SK-N-SH (cell line): Measurements from ENCODE around the gene APBB1IP. TPM values are rescaled to one million over a fixed set of nuclear protein-coding genes. Genes with fewer than 3 reads are reported as not detected.

ENCODE experiments used
- CTCF ChIA-PET: fragments of 300-600, 350-600 bp; formaldehyde crosslinking; extraction: SDS; loops from one replicate; lab custom pipeline; 2021; lab: Yijun Ruan, JAX
- POLR2A ChIA-PET: fragments of 350-600 bp; sonication (Branson Sonifier 250); formaldehyde crosslinking; extraction: SDS; loops from one replicate; lab custom pipeline; 2020; ENCODE audit warnings: antibody characterized with exemption, inconsistent platforms; lab: Yijun Ruan, JAX
- DNase-seq: peaks from one replicate; pipeline ENCODE4 v3.0.0; 2012
- H2AFZ ChIP-seq: fragments of 200-600 bp; sonication (generic); 2 replicates; pipeline ENCODE4 v1.8.1; 2016; ENCODE audit warnings: antibody characterized with exemption, mild to moderate bottlenecking, low read depth
- H3F3A ChIP-seq: fragments of 200-600 bp; sonication (generic); replicated peaks from 2 replicates; pipeline ENCODE3; 2016; ENCODE audit warnings: antibody characterized with exemption, mild to moderate bottlenecking; ENCODE audit not compliant: insufficient read depth
- H3K27ac ChIP-seq, 2 experiments: fragments of 200-500 bp in 1 of 2; fragments of 200-600 bp in 1 of 2; sonication (Bioruptor generic) in 1 of 2; sonication (generic), shearing (Covaris generic) in 1 of 2; 2 replicates each; pipeline versions ENCODE4 v1.5.1 to v1.6.1; 2014 to 2016; ENCODE audit warnings: low read depth in 2 of 2, inconsistent platforms in 1 of 2, low read length in 1 of 2, mild to moderate bottlenecking in 1 of 2, mixed read lengths in 1 of 2
- H3K27me3 ChIP-seq: fragments of 200-600 bp; sonication (generic), shearing (Covaris generic); 2 replicates; pipeline ENCODE4 v1.6.1; 2016; ENCODE audit warnings: mixed run types; ENCODE audit not compliant: insufficient read depth
- H3K36me3 ChIP-seq, 2 experiments: fragments of 200-500 bp in 1 of 2; fragments of 200-600 bp in 1 of 2; sonication (Bioruptor generic) in 1 of 2; sonication (generic) in 1 of 2; replicated peaks in 1 of 2; 2 replicates each; pipeline versions ENCODE3 to v1.5.1; 2014 to 2016; ENCODE audit warnings: low read length in 1 of 2, mild to moderate bottlenecking in 1 of 2; ENCODE audit not compliant: insufficient read depth in 2 of 2, control insufficient read depth in 1 of 2
- H3K4me1 ChIP-seq, 2 experiments: fragments of 200-500 bp in 1 of 2; fragments of 200-600 bp in 1 of 2; sonication (Bioruptor generic) in 1 of 2; sonication (generic), shearing (Covaris generic) in 1 of 2; 2 replicates each; pipeline versions ENCODE4 v1.5.1 to v1.6.1; 2014 to 2016; ENCODE audit warnings: low read depth in 1 of 2, low read length in 1 of 2, mixed run types in 1 of 2; ENCODE audit not compliant: insufficient read depth in 2 of 2, control insufficient read depth in 1 of 2
- H3K4me2 ChIP-seq: fragments of 200-600 bp; sonication (generic), shearing (Covaris generic); 2 replicates; pipeline ENCODE4 v1.6.1; 2017; ENCODE audit warnings: mixed run types
- H3K4me3 ChIP-seq, 2 experiments: fragments of 200-500 bp in 1 of 2; fragments of 200-600 bp in 1 of 2; sonication (Bioruptor generic) in 1 of 2; sonication (generic), shearing (Covaris generic) in 1 of 2; 2 replicates each; pipeline versions ENCODE4 v1.5.1 to v1.8.1; 2014 to 2016; ENCODE audit warnings: low read depth in 2 of 2, inconsistent platforms in 1 of 2, low read length in 1 of 2, mild to moderate bottlenecking in 1 of 2, mixed read lengths in 1 of 2, moderate library complexity in 1 of 2
- H3K79me2 ChIP-seq: fragments of 200-600 bp; sonication (generic); 2 replicates; pipeline ENCODE4 v1.8.1; 2017; ENCODE audit warnings: mild to moderate bottlenecking; ENCODE audit not compliant: insufficient read depth
- H3K9ac ChIP-seq: fragments of 200-600 bp; sonication (generic); 2 replicates; pipeline ENCODE4 v1.6.1; 2017; ENCODE audit warnings: mixed run types
- H3K9me2 ChIP-seq: fragments of 200-600 bp; sonication (generic); 2 replicates; pipeline ENCODE4 v1.6.1; 2017; ENCODE audit warnings: mixed run types
- H3K9me3 ChIP-seq: fragments of 200-600 bp; sonication (generic); 2 replicates; pipeline ENCODE4 v1.6.1; 2017; ENCODE audit warnings: mixed run types, mild to moderate bottlenecking, moderate library complexity
- H4K20me1 ChIP-seq: fragments of 200-600 bp; sonication (generic); 2 replicates; pipeline ENCODE4 v1.6.1; 2017; ENCODE audit warnings: mild to moderate bottlenecking, mixed run types; ENCODE audit not compliant: insufficient read depth
- ELF1 ChIP-seq: IDR thresholded peaks from 2 replicates; pipeline ENCODE4 v1.4.0; 2012
- FOSL2 ChIP-seq: IDR thresholded peaks from 2 replicates; pipeline ENCODE4 v1.4.0; 2012; ENCODE audit warnings: low read depth, mild to moderate bottlenecking, moderate library complexity, borderline replicate concordance
- FOXJ3 ChIP-seq: sonication (generic); formaldehyde crosslinking; IDR thresholded peaks from 2 replicates; pipeline ENCODE4 v1.5.1; 2020; ENCODE audit warnings: mild to moderate bottlenecking, missing genetic modification reagents
- FOXM1 ChIP-seq: IDR thresholded peaks from 2 replicates; pipeline ENCODE4 v1.4.0; 2012; ENCODE audit warnings: low read depth, mild to moderate bottlenecking
- GABPA ChIP-seq: IDR thresholded peaks from 2 replicates; pipeline ENCODE4 v1.4.0; 2012; ENCODE audit warnings: low read depth, mild to moderate bottlenecking
- IRF3 ChIP-seq: fragments of 150-350 bp; IDR thresholded peaks from 2 replicates; pipeline ENCODE4 v1.6.1; 2016; ENCODE audit warnings: mild to moderate bottlenecking, low read depth, low read length
- MEF2A ChIP-seq: IDR thresholded peaks from 2 replicates; pipeline ENCODE4 v1.4.0; 2012; ENCODE audit warnings: low read depth, borderline replicate concordance
- NRF1 ChIP-seq: IDR thresholded peaks from 2 replicates; pipeline ENCODE4 v1.6.1; 2012; ENCODE audit warnings: low read depth, mild to moderate bottlenecking, low read length
- RAD21 ChIP-seq: IDR thresholded peaks from 2 replicates; pipeline ENCODE4 v1.6.1; 2012; ENCODE audit warnings: mild to moderate bottlenecking, low read length
- RCOR1 ChIP-seq: fragments of 150-350 bp; IDR thresholded peaks from 2 replicates; pipeline ENCODE4 v1.6.1; 2017; ENCODE audit warnings: antibody characterized with exemption, low read length
- REST ChIP-seq: IDR thresholded peaks from 2 replicates; pipeline ENCODE4 v1.6.1; 2012; ENCODE audit warnings: mild to moderate bottlenecking, low read depth, low read length, moderate library complexity
- RXRA ChIP-seq: IDR thresholded peaks from 2 replicates; pipeline ENCODE4 v1.4.0; 2012; ENCODE audit warnings: low read depth, mild to moderate bottlenecking, borderline replicate concordance
- TCF12 ChIP-seq: IDR thresholded peaks from 2 replicates; pipeline ENCODE4 v1.4.0; 2012
- ZBTB33 ChIP-seq: IDR thresholded peaks from 2 replicates; pipeline ENCODE4 v1.4.0; 2012; ENCODE audit warnings: low read depth, borderline replicate concordance
- WGBS: methylation state at CpG from one replicate; pipeline ENCODE4 v1.1.6; 2017; ENCODE audit warnings: low lambda C conversion rate; 5-methylcytosine and 5-hydroxymethylcytosine counted together
- polyA plus RNA-seq, 3 experiments: library from polyadenylated mRNA; depleted of rRNA; stranded (reverse); fragments of >200 nt; gene quantifications; 2 replicates each; pipeline ENCODE4 v1.2.3, GENCODE V29; 2012

The APBB1IP gene
- polyA plus RNA-seq, 1 of the 3 experiments (the other 2 are of a cell fraction): not detected

- 14% methylated on average over 5 of the region's 5 CpGs for WGBS
- no peaks in the 10 kb centered on the region for H4K20me1 ChIP-seq
- no peaks in the 10 kb centered on the region; the same call in 1 of the 2 replicates for H3K27me3 ChIP-seq
- no peaks in the 10 kb centered on the region for H3K36me3 ChIP-seq
- H2AFZ ChIP-seq: no peak overlapping the region
- POLR2A ChIA-PET: no interaction called here
- H3K4me1 ChIP-seq: no peaks in the 10 kb centered on the region
- CTCF ChIA-PET: interaction anchor here (3.0 to 4.9 kb wide), 2 partner anchors 220 to 679 kb away, joined by 10 to 31 read pairs; no protein-coding TSS in a partner anchor
- no peaks in the 10 kb centered on the region for H3K9me3 ChIP-seq
- H3K27ac ChIP-seq: no peak overlapping the region
- no peaks in the 10 kb centered on the region for H3K9me2 ChIP-seq
- TF ChIP-seq FOSL2: no peak
- TF ChIP-seq MEF2A: no peak
- no peak for TF ChIP-seq TCF12
- no peak for TF ChIP-seq NRF1
- TF ChIP-seq GABPA: no peak
- TF ChIP-seq FOXM1: no peak
- TF ChIP-seq REST: no peak
- TF ChIP-seq ELF1: no peak
- no peak for TF ChIP-seq RCOR1
- no peak for TF ChIP-seq ZBTB33
- no peak for TF ChIP-seq RAD21
- TF ChIP-seq FOXJ3 (CRISPR knock-in tag): no peak
- no peak for TF ChIP-seq RXRA
- TF ChIP-seq IRF3: no peak
- no peaks in the 10 kb centered on the region for H3K79me2 ChIP-seq
- DNase-seq: no peak
- H3K9ac ChIP-seq: no peak overlapping the region
- H3F3A ChIP-seq: no peaks in the 10 kb centered on the region
- no peak overlapping the region for H3K4me3 ChIP-seq
- no peak overlapping the region for H3K4me2 ChIP-seq
These were observed 116.1 kb downstream of the APBB1IP start for GRCh38 chr10:26554246-26554645.
